ENCODE data around the gene PPFIA2. TPM values are rescaled to one million over a fixed set of nuclear protein-coding genes. Genes with fewer than 3 reads are reported as not detected.

The PPFIA2 gene
- polyA plus RNA-seq, 1 donor (not counting 4 experiments of a cell fraction or from before 2014, with no cell fraction given) = not detected

GRCh38 chr12:81395431-81395830 is 363.7 kb downstream of the PPFIA2 start:
- no peaks in the 10 kb centered on the region for H3K36me3 ChIP-seq (ENCODE audit: control insufficient read depth in 2 of 2, extremely low read depth in 1 of 2, insufficient read depth in 2 of 2, low read length in 2 of 2)
- no peaks in the 10 kb centered on the region for H3K9me3 ChIP-seq (ENCODE audit: control insufficient read depth, low read depth, low read length)
- TF ChIP-seq EZH2 (IDR thresholded peaks at IDR 0.05; ENCODE audit: low read length) = no peak
- TF ChIP-seq CTCF (optimal IDR thresholded peaks at IDR 0.05 in 1 of 3, IDR thresholded peaks at IDR 0.05 in 1 of 3, conservative IDR thresholded peaks at IDR 0.05 in 1 of 3; ENCODE audit: extremely low read depth in 1 of 3, insufficient read depth in 2 of 3, low read length in 3 of 3) = no peak
- FAIRE-seq (no peak), DNase-seq (ENCODE audit: low read depth, low spot score) (no peak)
- no peak overlapping the region for H3K4me3 ChIP-seq (ENCODE audit: control insufficient read depth in 2 of 3, extremely low read depth in 1 of 3, insufficient read depth in 2 of 3, low read depth in 1 of 3, low read length in 3 of 3)
- H3K9me1 ChIP-seq (ENCODE audit: control insufficient read depth, extremely low read depth, insufficient read depth, low read length) = no peaks in the 10 kb centered on the region
- no peak overlapping the region for H3K4me2 ChIP-seq (ENCODE audit: control insufficient read depth, extremely low read depth, insufficient read depth, low read depth, low read length)
- dilution Hi-C loops (cut with MboI; ENCODE audit: extremely low pct_ligation_motif_present, low sequenced_read_pairs) = no loop called here
- no peak overlapping the region for H3K9ac ChIP-seq (ENCODE audit: control insufficient read depth, extremely low read depth, insufficient read depth, low read length)
- no peaks in the 10 kb centered on the region for H3K4me1 ChIP-seq (ENCODE audit: control insufficient read depth, extremely low read depth, insufficient read depth, low read length)
- H3K27ac ChIP-seq (ENCODE audit: control insufficient read depth, insufficient read depth, low read length) = no peak overlapping the region
- H3K79me2 ChIP-seq (ENCODE audit: control insufficient read depth, insufficient read depth, low read length) = no peaks in the 10 kb centered on the region
- no peaks in the 10 kb centered on the region for H4K20me1 ChIP-seq (ENCODE audit: control insufficient read depth, extremely low read depth, insufficient read depth, low read length)
- H3K27me3 ChIP-seq (ENCODE audit: control insufficient read depth, extremely low read depth, insufficient read depth, low read length) = no peaks in the 10 kb centered on the region
- H2AFZ ChIP-seq (ENCODE audit: control insufficient read depth, low read length) = no peak overlapping the region

- Histone ChIP-seq H3K36me3 (ENCODE audit: control insufficient read depth in 2 of 2, extremely low read depth in 1 of 2, insufficient read depth in 2 of 2, low read length in 2 of 2) (no peaks in the 10 kb centered on the region), H3K4me1 (ENCODE audit: control insufficient read depth, extremely low read depth, insufficient read depth, low read length) (no peaks in the 10 kb centered on the region), H2AFZ (ENCODE audit: control insufficient read depth, low read length) (no peak overlapping the region), H3K9me1 (ENCODE audit: control insufficient read depth, extremely low read depth, insufficient read depth, low read length) (no peaks in the 10 kb centered on the region), H3K27ac (ENCODE audit: control insufficient read depth, insufficient read depth, low read length) (no peak overlapping the region), H3K27me3 (ENCODE audit: control insufficient read depth, extremely low read depth, insufficient read depth, low read length) (no peaks in the 10 kb centered on the region), H3K4me3 (ENCODE audit: control insufficient read depth in 2 of 3, extremely low read depth in 1 of 3, insufficient read depth in 2 of 3, low read depth in 1 of 3, low read length in 3 of 3) (no peak overlapping the region), H3K4me2 (ENCODE audit: control insufficient read depth, extremely low read depth, insufficient read depth, low read depth, low read length) (no peak overlapping the region), H4K20me1 (ENCODE audit: control insufficient read depth, extremely low read depth, insufficient read depth, low read length) (no peaks in the 10 kb centered on the region), H3K79me2 (ENCODE audit: control insufficient read depth, insufficient read depth, low read length) (no peaks in the 10 kb centered on the region), H3K9me3 (ENCODE audit: control insufficient read depth, low read depth, low read length) (no peaks in the 10 kb centered on the region), H3K9ac (ENCODE audit: control insufficient read depth, extremely low read depth, insufficient read depth, low read length) (no peak overlapping the region)
- dilution Hi-C loops (cut with MboI; ENCODE audit: extremely low pct_ligation_motif_present, low sequenced_read_pairs) = no loop called here
- TF ChIP-seq EZH2 (IDR thresholded peaks at IDR 0.05; ENCODE audit: low read length) (no peak), CTCF (optimal IDR thresholded peaks at IDR 0.05 in 1 of 3, IDR thresholded peaks at IDR 0.05 in 1 of 3, conservative IDR thresholded peaks at IDR 0.05 in 1 of 3; ENCODE audit: extremely low read depth in 1 of 3, insufficient read depth in 2 of 3, low read length in 3 of 3) (no peak)
- DNase-seq (ENCODE audit: low read depth, low spot score) (no peak), FAIRE-seq (no peak)
Observed at GRCh38 chr12:81389550-81390099, 369.5 kb downstream of the PPFIA2 start.
